ENCODE data around the gene SEMA3G.

DNA sequence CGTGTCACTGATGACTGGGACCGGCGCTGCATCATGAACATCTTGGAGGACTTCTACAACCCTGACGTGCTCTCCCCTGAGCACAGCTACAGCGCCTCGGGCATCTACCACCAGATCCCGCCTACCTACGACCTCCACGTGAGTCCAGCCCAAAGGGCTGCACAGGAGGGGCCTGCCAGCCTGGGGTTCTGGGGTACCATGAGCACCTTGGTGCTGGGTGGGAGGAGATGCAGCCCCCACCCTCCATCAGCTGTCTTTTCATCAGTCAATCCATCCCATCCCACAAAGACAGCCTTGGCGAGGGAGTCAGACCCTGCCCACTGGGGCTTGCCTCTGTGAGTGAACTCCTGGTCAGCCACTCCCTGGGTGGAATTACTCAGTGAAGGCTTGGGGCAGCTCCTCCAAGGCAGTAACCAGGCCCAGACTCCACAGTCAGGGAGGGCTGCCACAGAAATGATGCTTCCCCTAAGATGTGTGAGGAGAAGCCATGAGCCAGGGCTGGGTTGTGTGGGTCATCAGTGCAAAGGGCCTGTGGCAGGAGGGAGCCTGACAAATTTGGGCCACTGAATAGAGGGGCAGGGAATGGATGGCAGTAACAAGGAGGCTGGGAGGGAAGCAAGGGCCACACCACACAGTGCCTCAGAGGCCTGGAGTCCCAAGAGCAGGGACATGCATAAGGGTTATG is 47.9 kb downstream of the SEMA3G start:
- TF ChIP-seq, protein P1, sequence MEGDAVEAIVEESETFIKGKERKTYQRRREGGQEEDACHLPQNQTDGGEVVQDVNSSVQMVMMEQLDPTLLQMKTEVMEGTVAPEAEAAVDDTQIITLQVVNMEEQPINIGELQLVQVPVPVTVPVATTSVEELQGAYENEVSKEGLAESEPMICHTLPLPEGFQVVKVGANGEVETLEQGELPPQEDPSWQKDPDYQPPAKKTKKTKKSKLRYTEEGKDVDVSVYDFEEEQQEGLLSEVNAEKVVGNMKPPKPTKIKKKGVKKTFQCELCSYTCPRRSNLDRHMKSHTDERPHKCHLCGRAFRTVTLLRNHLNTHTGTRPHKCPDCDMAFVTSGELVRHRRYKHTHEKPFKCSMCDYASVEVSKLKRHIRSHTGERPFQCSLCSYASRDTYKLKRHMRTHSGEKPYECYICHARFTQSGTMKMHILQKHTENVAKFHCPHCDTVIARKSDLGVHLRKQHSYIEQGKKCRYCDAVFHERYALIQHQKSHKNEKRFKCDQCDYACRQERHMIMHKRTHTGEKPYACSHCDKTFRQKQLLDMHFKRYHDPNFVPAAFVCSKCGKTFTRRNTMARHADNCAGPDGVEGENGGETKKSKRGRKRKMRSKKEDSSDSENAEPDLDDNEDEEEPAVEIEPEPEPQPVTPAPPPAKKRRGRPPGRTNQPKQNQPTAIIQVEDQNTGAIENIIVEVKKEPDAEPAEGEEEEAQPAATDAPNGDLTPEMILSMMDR (IDR thresholded peaks at IDR 0.05; ENCODE audit: borderline replicate concordance, extremely low read depth, low read length, poor library complexity, severe bottlenecking) = no peak
- no peak for TF ChIP-seq EZH2 (IDR thresholded peaks at IDR 0.05; ENCODE audit: borderline replicate concordance, low read depth, low read length, severe bottlenecking)
